Uterus (tissue), 4 donors: ENCODE measurements around the gene MDC1. TPM values are rescaled to one million over a fixed set of nuclear protein-coding genes. Genes with fewer than 3 reads are reported as not detected.
"Not testable (repeated sequence)": the region's sequence is repeated elsewhere in the genome, so short reads cannot be mapped to it uniquely, and the experiment has no call there.

ENCODE experiments used
- DNase-seq, 2 donors: peaks; one replicate each; pipeline ENCODE4 v3.0.0-alpha.2; 2019 to 2020
- H3K27ac ChIP-seq, 2 donors: fragments of 200-600 bp; sonication (generic); 1 replicate in 1 of 2; 2 replicates in 1 of 2; pipeline ENCODE4 v1.5.1; 2016 to 2018
- H3K27me3 ChIP-seq, 2 donors: fragments of 200-600 bp; sonication (generic); one replicate each; pipeline ENCODE4 v1.5.1; 2018 to 2019; ENCODE audit warnings: control low read depth in 1 of 2
- H3K36me3 ChIP-seq, 2 donors: fragments of 200-600 bp; sonication (generic); one replicate each; pipeline ENCODE4 v1.5.1; 2019; ENCODE audit warnings: control low read depth in 1 of 2
- H3K4me1 ChIP-seq, 2 donors: fragments of 200-600 bp; sonication (generic); one replicate each; pipeline ENCODE4 v1.5.1; 2018 to 2019; ENCODE audit warnings: control low read depth in 1 of 2
- H3K4me3 ChIP-seq, 2 donors: fragments of 200-600 bp; sonication (generic); 1 replicate in 1 of 2; 2 replicates in 1 of 2; pipeline ENCODE4 v1.5.1; 2018 to 2019; ENCODE audit warnings: mild to moderate bottlenecking in 1 of 2
- H3K9me3 ChIP-seq, 2 donors: fragments of 200-600 bp; sonication (generic); one replicate each; pipeline ENCODE4 v1.5.1; 2019; ENCODE audit warnings: control low read depth in 1 of 2
- CTCF ChIP-seq, 4 experiments: fragments of 200-600 bp in 2 of 4; fragments of 450-650 bp in 2 of 4; sonication (generic) in 2 of 4; IDR thresholded peaks; one replicate each; pipeline ENCODE4 v1.5.1; 2016 to 2019; ENCODE audit warnings: antibody characterized with exemption in 4 of 4, mild to moderate bottlenecking in 2 of 4, moderate library complexity in 1 of 4
- POLR2A ChIP-seq, 2 donors: fragments of 450-650 bp; IDR thresholded peaks; one replicate each; pipeline ENCODE4 v1.6.1; 2016; ENCODE audit warnings: antibody characterized with exemption in 2 of 2, mild to moderate bottlenecking in 1 of 2, moderate library complexity in 1 of 2
- intact Hi-C: fragments of 100-400 bp; cut with DNase I; formaldehyde crosslinking; loops from one replicate; pipeline ENCODE4 v1.15.1; 2023; ENCODE audit warnings: low total_unique reads
- total RNA-seq, 4 donors: library from RNA; depleted of rRNA in 3 of 4; stranded (reverse); fragments of >200 nt in 3 of 4; gene quantifications; one replicate each; pipeline versions ENCODE4 v1.1.0 to v1.2.4, GENCODE V29; 2014 to 2023
- donor health status: DM: yes; HTN: yes; CAD: no.

Gene MDC1
- total RNA-seq, 4 donors from 2014 or later: 3.1 to 61.9 (median 10.2) TPM

DNA sequence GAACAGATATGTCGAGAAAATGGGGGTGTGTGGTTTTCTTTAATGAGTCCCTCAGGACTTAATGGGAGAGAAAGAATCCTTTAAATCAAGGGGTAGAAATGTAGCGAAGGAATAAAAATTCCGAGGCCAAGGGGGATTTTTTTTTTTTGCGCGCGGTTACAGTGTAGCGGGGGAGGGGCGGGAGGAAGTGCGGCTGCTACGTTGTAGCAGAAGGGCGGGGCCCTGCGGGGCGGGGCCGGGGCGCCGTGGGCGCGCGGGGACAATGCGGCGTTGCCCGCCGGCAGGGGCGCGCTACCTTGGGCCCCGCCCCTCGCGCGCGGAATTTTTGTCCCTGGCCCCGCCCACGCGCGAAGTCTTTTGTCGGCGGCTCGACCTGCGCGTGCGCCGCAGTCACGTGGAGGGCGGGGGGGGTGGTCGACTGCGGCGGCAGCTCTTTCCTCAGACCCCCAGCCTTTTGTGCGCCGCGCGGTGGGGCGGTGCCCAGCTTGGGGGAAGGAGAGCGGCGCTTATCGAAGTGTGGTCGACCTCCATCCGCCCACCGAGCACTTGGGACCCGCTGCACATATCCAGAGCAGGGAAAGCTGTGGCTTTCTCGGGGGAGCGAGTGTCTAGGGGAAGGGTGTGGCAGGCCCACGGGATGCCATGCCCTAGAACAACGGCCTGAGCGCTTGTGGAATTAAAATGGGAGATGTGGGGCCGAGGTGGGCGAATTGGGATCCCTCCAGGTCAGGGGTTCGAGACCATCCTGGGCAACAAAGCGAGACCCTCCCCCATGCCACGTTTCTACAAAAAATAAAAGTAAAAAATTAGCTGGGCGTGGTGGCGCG, 4.3 kb upstream of the MDC1 start:
- Histone ChIP-seq H3K36me3 (no peaks in the 10 kb centered on the region), H3K4me3 (peak overlapping the region; percentile 59 to 69), H3K27me3 (no peaks in the 10 kb centered on the region), H3K4me1 (no peaks in the 10 kb centered on the region), H3K27ac (peak overlapping the region; percentile 91 to 97), H3K9me3 (no peaks in the 10 kb centered on the region)
- peak; percentile 91 to 95 for DNase-seq
- intact Hi-C loops: loop anchor here (2.0 kb wide), 2 partner anchors 35 to 43 kb away; partner anchors contain the start of gene PPP1R18
- TF ChIP-seq POLR2A (IDR thresholded peaks at IDR 0.05) (peak; percentile 47 to 67), CTCF (IDR thresholded peaks at IDR 0.05) (peak; percentile 35 to 70 (median 64))

GRCh38 chr6:30720738-30721197, 3.7 kb upstream of the MDC1 start:
- peak; percentile 76 to 79 for DNase-seq
- intact Hi-C loops: loop anchor here (2.0 kb wide), 1 partner anchor 34 kb away; the partner anchor contains the start of gene PPP1R18
- TF ChIP-seq CTCF (IDR thresholded peaks at IDR 0.05): no peak
- no peak for TF ChIP-seq POLR2A (IDR thresholded peaks at IDR 0.05)
- Histone ChIP-seq H3K4me1 (no peaks in the 10 kb centered on the region), H3K27me3 (no peaks in the 10 kb centered on the region), H3K4me3 (peak overlapping the region; percentile 59 to 69), H3K36me3 (no peaks in the 10 kb centered on the region), H3K9me3 (no peaks in the 10 kb centered on the region), H3K27ac (peak overlapping the region; percentile 91 to 97)

- Histone ChIP-seq H3K27me3 (no peaks in the 10 kb centered on the region), H3K9me3 (no peaks in the 10 kb centered on the region), H3K4me3 (peak within 1 kb of the TSS; percentile 59 to 69), H3K27ac (peak within 1 kb of the TSS; percentile 91 to 97), H3K36me3 (no peaks in the 10 kb centered on the region), H3K4me1 (no peaks in the 10 kb centered on the region)
- TF ChIP-seq POLR2A (IDR thresholded peaks at IDR 0.05) (peak; percentile 83 to 93), CTCF (IDR thresholded peaks at IDR 0.05) (peak in 2 of 4 experiments; percentile 8 to 43)
- peak; percentile 96 to 97 for DNase-seq
- intact Hi-C loops: loop anchor here (2.0 kb wide), 1 partner anchor 33 kb away; the partner anchor contains the start of gene PPP1R18
Observed at GRCh38 chr6:30719791-30720737, 3.0 kb upstream of the MDC1 start, which contains the start of gene TUBB. TUBB (plus strand) TSS chr6:30720352; CDS start chr6:30720507, 155 bp downstream.

GRCh38 chr6:30719356-30719755, 2.3 kb upstream of the MDC1 start:
- no peaks in the 10 kb centered on the region for H3K4me1 ChIP-seq
- H3K27me3 ChIP-seq: no peaks in the 10 kb centered on the region
- TF ChIP-seq CTCF (IDR thresholded peaks at IDR 0.05) (no peak), POLR2A (IDR thresholded peaks at IDR 0.05) (no peak)
- no peak for DNase-seq
- intact Hi-C loops: no loop called here
- peak overlapping the region; percentile 59 to 69 for H3K4me3 ChIP-seq
- no peaks in the 10 kb centered on the region for H3K36me3 ChIP-seq
- peak overlapping the region; percentile 74 to 91 for H3K27ac ChIP-seq
- no peaks in the 10 kb centered on the region for H3K9me3 ChIP-seq

GRCh38 chr6:30717845-30718720, 1.0 kb upstream of the MDC1 start:
- DNase-seq, H3K36me3 ChIP-seq, H3K4me1 ChIP-seq, H3K27me3 ChIP-seq, H3K9me3 ChIP-seq, intact Hi-C loops: not testable (repeated sequence)
- peak overlapping the region; percentile 85 to 91 for H3K27ac ChIP-seq
- H3K4me3 ChIP-seq: peak overlapping the region; percentile 62 to 65
